H1 (cell line): ENCODE results near the gene ADGRB3. TPM values are rescaled to one million over a fixed set of nuclear protein-coding genes. Genes with fewer than 3 reads are reported as not detected.

Experiments used
- RAD21 ChIP-seq, 2 experiments: IDR thresholded peaks in 1 of 2; conservative IDR thresholded peaks in 1 of 2; 2 replicates each; pipeline ENCODE4 v1.6.1; 2011; ENCODE audit warnings: low read depth in 2 of 2, low read length in 2 of 2, improper control_type of control experiment in 1 of 2, inconsistent platforms in 1 of 2, mild to moderate bottlenecking in 1 of 2, moderate library complexity in 1 of 2
- SP4 ChIP-seq: IDR thresholded peaks from 2 replicates; pipeline ENCODE4 v1.6.1; 2012; ENCODE audit warnings: low read length, inconsistent platforms
- YY1 ChIP-seq: IDR thresholded peaks from 2 replicates; pipeline ENCODE4 v1.6.1; 2011; ENCODE audit warnings: low read depth, mild to moderate bottlenecking, low read length
- polyA plus RNA-seq, 7 experiments: library from polyadenylated mRNA; depleted of rRNA in 3 of 7; stranded (reverse) in 5 of 7; unstranded in 2 of 7; fragments of >200 nt in 5 of 7; fragments of 200-250 nt in 2 of 7; gene quantifications; 1 replicate in 5 of 7; 2 replicates in 1 of 7; 4 replicates in 1 of 7; pipeline versions ENCODE4 v1.2.1 to v1.2.3, GENCODE V29; 2011 to 2013; ENCODE audit warnings: missing spikeins in 2 of 7, mixed read lengths in 2 of 7
- total RNA-seq: library from RNA; stranded (reverse); fragmentation: NEBNext Ultra II Directional; extraction: Animal tissue kit (Norgen Biotek cat#: 25700); gene quantifications from 2 replicates; pipeline ENCODE4 v1.2.1, GENCODE V29; 2021

The ADGRB3 gene
- total and polyA plus RNA-seq, 2 of the 8 experiments (the other 6 are each of a cell fraction or from before 2014, with no cell fraction given): 0.35 to 1.2 TPM

GRCh38 chr6:69026243-69026642 lies 391.2 kb downstream of the ADGRB3 start (continued):
- no peak for TF ChIP-seq YY1
- no peak for TF ChIP-seq RAD21 (IDR thresholded peaks at IDR 0.05 in 1 of 2, conservative IDR thresholded peaks at IDR 0.05 in 1 of 2; ENCODE audit: low read depth in 2 of 2, low read length in 2 of 2)
- TF ChIP-seq SP4: no peak
